ENCODE data around the gene ADAMTS6.

Gene ADAMTS6

DNA sequence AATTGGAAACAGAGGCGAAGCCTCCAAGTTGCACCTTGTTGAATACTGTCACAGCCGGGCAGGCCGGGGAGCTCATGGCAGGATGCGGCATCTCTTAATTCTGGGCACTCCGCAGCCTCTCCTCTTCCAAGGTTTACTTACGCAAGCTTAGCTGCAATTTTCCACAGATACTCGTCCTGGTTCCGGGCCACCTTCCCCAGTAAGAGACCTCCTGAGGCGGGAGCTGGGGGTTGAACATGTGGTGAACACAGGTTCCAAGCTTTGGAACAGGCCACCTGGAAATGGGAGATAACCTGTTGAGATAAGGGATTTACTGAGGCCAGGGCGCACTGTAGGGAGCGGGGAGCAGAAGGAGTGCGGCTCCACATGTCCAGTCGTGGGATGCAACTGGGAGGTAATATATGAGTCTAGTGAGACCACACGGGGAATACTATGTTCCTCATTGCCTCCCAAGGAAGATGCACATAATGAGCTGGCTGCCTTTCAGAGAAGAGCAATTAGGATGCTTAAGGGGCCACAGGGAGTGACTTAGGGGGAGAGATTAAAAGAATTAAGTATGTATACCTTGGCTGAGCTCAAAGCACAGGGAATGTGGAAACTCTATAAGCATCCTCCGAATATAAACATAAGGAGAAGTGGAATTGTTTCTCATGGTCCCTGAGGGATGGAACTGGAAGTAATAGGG lies 377.8 kb downstream of the ADAMTS6 start:
- DNase-seq (ENCODE audit: low read depth in 2 of 2), result no peak

DNA sequence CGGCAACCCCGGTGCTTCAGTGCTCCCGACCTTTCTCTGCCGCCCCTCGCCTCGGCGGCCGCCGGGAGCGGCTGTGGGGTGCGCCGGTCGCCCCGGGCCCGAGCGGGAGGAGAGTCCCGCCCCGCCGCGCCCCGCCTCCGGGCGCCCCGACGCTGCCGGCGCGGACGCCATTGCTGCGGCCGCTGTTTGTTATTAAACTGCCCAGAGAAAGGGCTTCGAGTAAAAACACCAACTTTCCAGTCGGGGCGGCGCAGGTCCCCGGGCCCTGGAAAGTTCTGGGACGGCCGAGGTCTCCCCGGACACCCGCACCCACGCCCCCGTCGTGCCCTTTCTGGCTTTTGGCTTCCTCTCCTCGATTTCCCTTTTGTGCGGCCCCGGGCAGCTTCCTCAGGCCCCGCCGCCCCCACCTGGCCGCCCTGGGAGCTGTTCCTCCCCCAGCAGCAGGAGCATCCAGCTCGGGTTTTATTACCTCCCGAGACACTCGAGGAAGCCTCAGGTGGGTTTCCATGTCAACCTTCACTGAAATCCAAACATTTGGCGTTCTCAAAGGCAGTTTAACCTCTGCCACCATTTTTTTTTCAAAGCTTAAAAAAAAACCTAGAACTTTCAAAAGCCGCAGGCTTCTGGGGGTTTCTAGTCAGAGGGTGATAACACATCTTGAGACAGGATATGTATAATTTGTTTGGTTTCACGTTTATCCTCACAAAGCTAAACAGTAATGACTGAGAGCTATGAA lies 378.6 kb downstream of the ADAMTS6 start:
- peak in 1 of 2 donors; percentile 6 for DNase-seq (ENCODE audit: low read depth in 2 of 2)

DNA sequence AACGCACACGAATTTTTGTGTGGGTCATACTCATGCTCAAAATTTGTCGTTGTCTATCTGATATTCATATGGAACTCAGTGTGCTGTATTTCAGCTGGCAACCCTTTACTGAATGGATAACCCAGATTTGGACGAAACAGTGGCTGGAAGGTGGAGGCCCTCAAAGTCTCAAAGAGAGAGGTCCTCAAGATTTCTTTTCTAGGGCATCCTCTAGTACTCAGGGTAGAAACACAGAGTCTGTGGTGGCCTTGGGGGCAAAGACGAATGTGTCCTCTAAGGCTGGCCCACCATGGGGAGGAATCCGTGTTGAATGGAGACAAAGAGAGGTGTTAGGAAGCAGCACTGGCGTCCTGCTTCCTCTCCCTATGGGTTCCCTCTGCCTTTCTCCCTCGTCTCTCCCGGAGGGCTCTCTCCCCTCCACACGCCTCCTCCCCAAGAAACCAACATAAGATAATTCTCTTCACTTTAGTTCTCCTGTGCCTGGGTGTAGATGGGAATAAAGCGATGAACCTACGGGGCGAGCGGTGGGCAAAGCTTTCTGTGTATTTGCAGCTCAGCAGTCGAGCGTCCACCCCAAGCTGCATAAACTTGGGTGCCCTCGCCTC lies 379.2 kb downstream of the ADAMTS6 start:
- DNase-seq (ENCODE audit: low read depth in 2 of 2), result no peak

DNA sequence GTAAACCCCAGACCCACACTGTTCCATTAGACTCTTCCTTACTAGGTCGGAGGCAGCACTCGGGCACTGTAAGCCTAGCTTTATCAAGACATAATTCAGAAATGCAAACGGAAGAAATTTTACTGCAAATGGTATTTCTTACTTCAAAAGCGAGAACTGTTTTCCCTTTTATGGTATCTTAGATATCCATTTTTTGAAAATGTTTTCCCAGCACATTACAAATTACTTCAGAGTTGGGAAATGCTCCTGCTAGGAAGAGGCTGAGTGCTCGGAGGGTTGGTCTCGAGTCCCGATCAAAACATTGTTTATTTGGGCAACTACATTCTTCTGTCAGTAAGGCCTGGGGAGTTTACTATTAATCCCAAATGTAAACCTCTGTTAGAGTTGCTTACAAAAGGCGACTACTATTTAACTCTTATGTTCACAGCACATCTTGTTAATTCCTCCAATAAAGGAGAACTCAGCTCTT lies 380.1 kb downstream of the ADAMTS6 start:
- no peak for DNase-seq (ENCODE audit: low read depth in 2 of 2)

DNA sequence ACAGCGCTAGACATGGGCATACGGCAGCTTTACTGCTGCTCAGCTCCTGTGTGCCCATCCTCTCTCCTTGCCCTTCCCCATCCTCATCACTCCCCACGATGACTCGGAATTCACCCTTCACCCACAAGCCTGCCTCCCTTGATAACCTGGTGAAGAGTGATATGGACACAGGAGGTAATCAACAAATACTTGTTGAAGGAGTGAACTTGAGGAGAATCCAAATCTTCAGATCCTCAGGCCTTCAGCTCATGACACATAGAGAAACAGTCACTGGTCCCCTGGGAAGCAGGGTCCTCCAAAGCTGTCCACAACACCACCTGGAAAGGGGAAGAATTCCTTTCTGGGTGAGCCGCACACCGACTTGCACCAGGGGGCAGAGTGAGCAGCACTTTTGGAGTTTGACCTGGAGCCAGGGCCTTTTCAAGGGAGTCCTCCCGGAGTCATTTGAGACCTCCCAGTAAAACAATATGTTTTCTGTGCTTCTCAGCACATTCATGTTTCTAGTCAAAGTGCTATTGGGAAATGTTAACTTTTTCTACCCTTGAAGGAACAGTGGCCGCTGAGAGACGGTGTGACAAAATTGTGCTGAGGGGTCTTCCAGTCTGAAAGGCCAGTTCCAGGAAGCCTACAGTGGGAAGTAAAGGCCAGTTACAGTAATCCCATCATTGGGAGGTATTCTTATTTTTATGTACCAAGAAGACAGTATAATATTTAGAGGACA lies 380.6 kb downstream of the ADAMTS6 start:
- peak in 1 of 2 donors; percentile 20 for DNase-seq (ENCODE audit: low read depth in 2 of 2)

Data from stimulated activated CD4-positive, alpha-beta T cell treated with anti-CD3 and anti-CD28 coated beads, Interleukin-15, amount 100 ng/mL, for 48 hours (primary cell).